Heart left ventricle (tissue), 16 donors: ENCODE results near the gene H2BW1. TPM values are rescaled to one million over a fixed set of nuclear protein-coding genes. Genes with fewer than 3 reads are reported as not detected.
"Not testable (repeated sequence)": the region's sequence is repeated elsewhere in the genome, so short reads cannot be mapped to it uniquely, and the experiment has no call there.

Source experiments
- ATAC-seq, 4 donors: fragments of 200-7000 bp; cut with Tn5 transposase; one replicate each; pipeline ENCODE4 v1.9.1; 2020 to 2022; ENCODE audit warnings: moderate library complexity in 4 of 4, mild to moderate bottlenecking in 3 of 4, moderate number of reproducible peaks in 1 of 4
- DNase-seq, 5 donors: peaks; one replicate each; pipeline ENCODE4 v3.0.0-alpha.2; 2020
- H3K27ac ChIP-seq, 12 donors: fragments of 200-600 bp; sonication (generic) in 4 of 12; one replicate each; pipeline versions ENCODE4 v1.5.0 to v1.8.0; 2016 to 2022; ENCODE audit warnings: mild to moderate bottlenecking in 2 of 12
- H3K27me3 ChIP-seq, 9 donors: fragments of 200-600 bp; sonication (generic) in 2 of 9; one replicate each; pipeline versions ENCODE4 v1.5.1 to v1.8.0; 2016 to 2022; ENCODE audit warnings: mild to moderate bottlenecking in 3 of 9
- H3K36me3 ChIP-seq, 9 donors: fragments of 200-600 bp; sonication (generic) in 2 of 9; one replicate each; pipeline versions ENCODE4 v1.5.0 to v1.8.0; 2018 to 2022; ENCODE audit warnings: mild to moderate bottlenecking in 2 of 9
- H3K4me1 ChIP-seq, 12 donors: fragments of 200-600 bp; sonication (generic) in 4 of 12; one replicate each; pipeline versions ENCODE4 v1.5.0 to v1.8.0; 2016 to 2022; ENCODE audit warnings: mild to moderate bottlenecking in 3 of 12
- H3K4me3 ChIP-seq, 12 donors: fragments of 200-600 bp; sonication (generic) in 4 of 12; one replicate each; pipeline versions ENCODE4 v1.5.0 to v1.8.0; 2017 to 2022; ENCODE audit warnings: mild to moderate bottlenecking in 9 of 12, moderate library complexity in 4 of 12
- H3K9me3 ChIP-seq, 12 donors: fragments of 200-600 bp; sonication (generic) in 4 of 12; one replicate each; pipeline versions ENCODE4 v1.5.0 to v1.8.0; 2016 to 2022; ENCODE audit warnings: mild to moderate bottlenecking in 1 of 12
- POLR2A ChIP-seq, 2 donors: fragments of 450-650 bp; IDR thresholded peaks; one replicate each; pipeline ENCODE4 v1.6.1; 2017; ENCODE audit warnings: antibody characterized with exemption in 2 of 2, mild to moderate bottlenecking in 2 of 2, moderate library complexity in 2 of 2
- WGBS, 4 donors: extraction: QIAGEN DNeasy Blood & Tissue Kit in 2 of 4; methylation state at CpG; one replicate each; pipeline versions ENCODE4 v1.1.5 to v1.1.7; 2013 to 2018; 5-methylcytosine and 5-hydroxymethylcytosine counted together
- intact Hi-C, 10 donors: fragments of 100-400 bp; cut with DNase I; formaldehyde crosslinking; loops; one replicate each; pipeline versions ENCODE4 v1.11.1 to v1.14.2; 2022
- polyA plus RNA-seq, 2 donors: library from polyadenylated mRNA; stranded (reverse); fragments of 200-250 nt; gene quantifications; one replicate each; pipeline ENCODE4 v1.2.3, GENCODE V29; 2013
- total RNA-seq, 9 donors: library from RNA; depleted of rRNA in 2 of 9; stranded (reverse); fragments of >200 nt in 2 of 9; fragmentation: NEBNext Ultra II Directional in 3 of 9; extraction: Animal tissue kit (Norgen Biotek cat#: 25700) in 3 of 9; gene quantifications; one replicate each; pipeline versions ENCODE4 v1.1.0 to v1.2.4, GENCODE V29; 2016 to 2023
- TF ChIP-seq, protein P1 (sequence below), 12 donors: fragments of 200-600 bp; sonication (generic) in 4 of 12; IDR thresholded peaks; one replicate each; pipeline versions ENCODE4 v1.5.0 to v1.8.0; 2018 to 2022; ENCODE audit warnings: antibody characterized with exemption in 12 of 12, mild to moderate bottlenecking in 5 of 12
- donor health status: ischemic (EF 13 %, LVEDD 7.1; RV severe dilation, severe dysfunction).
- donor health status: healthy with polysubstance abuse.
- donor health status: DM: no; HTN: yes; CAD: no.
- donor health status: DM: no; HTN: no; CAD: no.
- donor health status: ischemic (EF 25% LVEDD 6.9; RV normal size, moderate dysfunction).
- donor health status: ischemic (EF 25% LVEDD 5.7; RV mildly dilated, moderate dysfunction).
- donor health status: healthy.
- donor health status: DM: yes; HTN: yes; CAD: no.
- donor health status: ischemic (EF 35%, LVEDD 5.7; RV mildly dilated, moderate dysfunction).
- donor health status: nonischemic (EF 11% LVEDD 7.7; RV severe dilation, severe dysfunction).
- donor health status: DM: yes; HTN: yes; CAD: no.
- donor health status: PGD.
- donor health status: ischemic (EF 29% LVEDD 5.4; RV normal size, mild dysfunction).
- donor health status: nonischemic (EF 23%, LVEDD 6.1; RV moderate dilation, normal function).

Gene H2BW1
- total and polyA plus RNA-seq, 11 donors = not detected

DNA sequence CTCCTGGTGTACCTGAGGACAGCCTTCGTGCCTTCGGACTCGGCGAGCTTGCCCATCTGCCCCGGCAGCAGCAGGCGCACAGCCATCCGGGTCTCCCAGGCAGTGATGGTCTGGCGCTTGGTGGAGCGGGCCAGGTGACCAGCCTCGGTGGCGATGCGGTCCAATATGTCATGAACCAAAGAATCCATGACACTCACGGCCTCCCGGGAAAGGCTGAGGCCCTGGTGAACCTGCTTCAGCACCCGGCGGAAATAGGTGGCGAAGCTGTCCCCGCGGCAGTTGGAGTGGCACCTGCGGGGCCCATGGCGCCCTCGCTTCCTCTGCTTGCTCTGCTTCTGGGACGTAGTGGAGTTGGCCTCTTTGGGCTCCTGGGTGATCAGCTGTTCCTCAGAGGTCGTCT, 350 bp downstream of the H2BW1 start:
- no peaks in the 10 kb centered on the region for H3K36me3 ChIP-seq
- H3K9me3 ChIP-seq = peaks cover 0 to 5% (median 0%) of the 10 kb centered on the region in 12 donors
- DNase-seq (no peak), ATAC-seq (no peak)
- TF ChIP-seq, protein P1, sequence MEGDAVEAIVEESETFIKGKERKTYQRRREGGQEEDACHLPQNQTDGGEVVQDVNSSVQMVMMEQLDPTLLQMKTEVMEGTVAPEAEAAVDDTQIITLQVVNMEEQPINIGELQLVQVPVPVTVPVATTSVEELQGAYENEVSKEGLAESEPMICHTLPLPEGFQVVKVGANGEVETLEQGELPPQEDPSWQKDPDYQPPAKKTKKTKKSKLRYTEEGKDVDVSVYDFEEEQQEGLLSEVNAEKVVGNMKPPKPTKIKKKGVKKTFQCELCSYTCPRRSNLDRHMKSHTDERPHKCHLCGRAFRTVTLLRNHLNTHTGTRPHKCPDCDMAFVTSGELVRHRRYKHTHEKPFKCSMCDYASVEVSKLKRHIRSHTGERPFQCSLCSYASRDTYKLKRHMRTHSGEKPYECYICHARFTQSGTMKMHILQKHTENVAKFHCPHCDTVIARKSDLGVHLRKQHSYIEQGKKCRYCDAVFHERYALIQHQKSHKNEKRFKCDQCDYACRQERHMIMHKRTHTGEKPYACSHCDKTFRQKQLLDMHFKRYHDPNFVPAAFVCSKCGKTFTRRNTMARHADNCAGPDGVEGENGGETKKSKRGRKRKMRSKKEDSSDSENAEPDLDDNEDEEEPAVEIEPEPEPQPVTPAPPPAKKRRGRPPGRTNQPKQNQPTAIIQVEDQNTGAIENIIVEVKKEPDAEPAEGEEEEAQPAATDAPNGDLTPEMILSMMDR (IDR thresholded peaks at IDR 0.05) = no peak
- TF ChIP-seq POLR2A (IDR thresholded peaks at IDR 0.05) = no peak
- H3K27me3 ChIP-seq = peaks cover 0 to 15% (median 0%) of the 10 kb centered on the region in 9 donors
- no peak overlapping the region for H3K27ac ChIP-seq
- no peaks in the 10 kb centered on the region for H3K4me1 ChIP-seq
- no peak overlapping the region for H3K4me3 ChIP-seq
- intact Hi-C loops = loop anchor here in 1 of 10 donors (5.0 kb wide), 1 partner anchor 114 kb away; no protein-coding TSS in a partner anchor
- WGBS, 4 donors = 89 to 94% (median 91%) methylated on average over 20 to 24 of the region's 24 CpGs

DNA sequence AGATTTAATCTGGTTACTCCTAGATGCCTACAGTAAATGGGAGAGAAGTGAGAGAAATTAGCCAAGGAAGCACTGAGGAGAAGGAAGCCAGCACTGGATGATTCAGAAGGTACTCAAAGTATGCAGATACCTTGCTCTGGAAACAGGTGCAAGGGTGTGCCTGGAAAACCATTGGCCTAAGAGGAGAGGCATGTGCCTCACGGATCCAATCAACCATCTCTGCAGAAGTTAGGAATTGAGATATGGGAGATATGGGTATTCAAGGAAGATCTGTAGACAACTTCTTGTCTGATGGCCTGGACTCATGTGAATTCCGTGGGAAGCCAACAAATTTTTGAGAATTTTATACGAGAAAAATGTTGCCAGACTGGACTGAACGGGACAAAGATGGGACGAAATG, 4.7 kb downstream of the H2BW1 start:
- 63 to 72% (median 69%) methylated on average over 5 of the region's 5 CpGs for WGBS, 4 donors
- TF ChIP-seq POLR2A (IDR thresholded peaks at IDR 0.05) = no peak
- TF ChIP-seq, protein P1 (IDR thresholded peaks at IDR 0.05) = no peak
- peaks cover 0 to 28% (median 0%) of the 10 kb centered on the region in 9 donors for H3K27me3 ChIP-seq
- peaks cover 0 to 5% (median 0%) of the 10 kb centered on the region in 12 donors for H3K9me3 ChIP-seq
- no peak for DNase-seq
- no peak for ATAC-seq
- H3K4me1 ChIP-seq = no peaks in the 10 kb centered on the region
- no peaks in the 10 kb centered on the region for H3K36me3 ChIP-seq
- H3K27ac ChIP-seq = no peak overlapping the region
- intact Hi-C loops = no loop called here
- no peak overlapping the region for H3K4me3 ChIP-seq

DNA sequence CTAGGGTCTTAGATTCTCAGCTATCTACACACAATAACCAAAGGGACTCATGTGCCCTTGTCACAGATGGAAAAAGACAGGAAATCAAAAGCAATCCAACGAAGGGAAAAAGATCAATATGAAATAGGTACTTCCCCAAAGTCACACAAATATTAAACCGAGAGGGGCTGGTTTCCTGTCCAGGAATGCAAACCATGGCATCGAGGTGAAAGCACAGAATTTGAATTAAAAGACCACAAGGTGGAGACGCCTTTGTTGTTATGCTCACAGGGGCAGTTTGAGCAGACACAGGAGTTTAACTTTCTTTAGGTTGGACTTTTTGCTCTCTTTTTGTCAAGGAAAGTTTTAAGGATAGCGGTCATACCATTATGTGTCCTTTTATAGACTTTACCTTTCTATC, 14.3 kb downstream of the H2BW1 start:
- no peak overlapping the region for H3K4me3 ChIP-seq
- no peaks in the 10 kb centered on the region for H3K4me1 ChIP-seq
- no peak for ATAC-seq
- intact Hi-C loops = no loop called here
- no peak for DNase-seq
- H3K27ac ChIP-seq = no peak overlapping the region
- H3K27me3 ChIP-seq = peaks cover 0 to 27% (median 0%) of the 10 kb centered on the region in 9 donors
- H3K9me3 ChIP-seq = no peaks in the 10 kb centered on the region
- WGBS, 4 donors = 47 to 56% (median 50%) methylated on average over 5 of the region's 5 CpGs
- no peaks in the 10 kb centered on the region for H3K36me3 ChIP-seq
- TF ChIP-seq, protein P1 (IDR thresholded peaks at IDR 0.05) = no peak
- TF ChIP-seq POLR2A (IDR thresholded peaks at IDR 0.05) = no peak

DNA sequence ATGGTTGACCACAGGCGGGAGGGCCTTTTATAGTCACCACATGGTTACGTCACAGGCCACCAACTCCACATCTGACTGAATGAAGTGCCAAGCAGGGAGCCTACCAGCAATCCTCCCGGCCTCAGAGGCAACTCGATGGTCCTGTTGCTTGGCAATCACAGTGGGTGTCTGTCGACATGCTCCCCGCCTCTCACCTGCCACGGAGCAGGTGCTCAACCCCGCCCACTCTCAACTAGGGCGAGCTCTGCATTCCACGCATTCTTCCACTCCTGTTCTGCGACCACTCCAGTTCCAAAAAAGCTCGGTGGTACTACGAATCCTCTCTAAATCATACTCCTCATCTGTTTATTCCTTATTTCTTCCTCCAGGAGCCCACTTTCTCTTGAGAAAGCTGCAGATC, 30.0 kb downstream of the H2BW1 start:
- WGBS, 4 donors = no CpG with 5 or more reads among the region's 13 CpGs
- H3K27me3 ChIP-seq, H3K27ac ChIP-seq, H3K4me1 ChIP-seq, H3K9me3 ChIP-seq, intact Hi-C loops, ATAC-seq, H3K36me3 ChIP-seq, DNase-seq, H3K4me3 ChIP-seq: not testable (repeated sequence)

DNA sequence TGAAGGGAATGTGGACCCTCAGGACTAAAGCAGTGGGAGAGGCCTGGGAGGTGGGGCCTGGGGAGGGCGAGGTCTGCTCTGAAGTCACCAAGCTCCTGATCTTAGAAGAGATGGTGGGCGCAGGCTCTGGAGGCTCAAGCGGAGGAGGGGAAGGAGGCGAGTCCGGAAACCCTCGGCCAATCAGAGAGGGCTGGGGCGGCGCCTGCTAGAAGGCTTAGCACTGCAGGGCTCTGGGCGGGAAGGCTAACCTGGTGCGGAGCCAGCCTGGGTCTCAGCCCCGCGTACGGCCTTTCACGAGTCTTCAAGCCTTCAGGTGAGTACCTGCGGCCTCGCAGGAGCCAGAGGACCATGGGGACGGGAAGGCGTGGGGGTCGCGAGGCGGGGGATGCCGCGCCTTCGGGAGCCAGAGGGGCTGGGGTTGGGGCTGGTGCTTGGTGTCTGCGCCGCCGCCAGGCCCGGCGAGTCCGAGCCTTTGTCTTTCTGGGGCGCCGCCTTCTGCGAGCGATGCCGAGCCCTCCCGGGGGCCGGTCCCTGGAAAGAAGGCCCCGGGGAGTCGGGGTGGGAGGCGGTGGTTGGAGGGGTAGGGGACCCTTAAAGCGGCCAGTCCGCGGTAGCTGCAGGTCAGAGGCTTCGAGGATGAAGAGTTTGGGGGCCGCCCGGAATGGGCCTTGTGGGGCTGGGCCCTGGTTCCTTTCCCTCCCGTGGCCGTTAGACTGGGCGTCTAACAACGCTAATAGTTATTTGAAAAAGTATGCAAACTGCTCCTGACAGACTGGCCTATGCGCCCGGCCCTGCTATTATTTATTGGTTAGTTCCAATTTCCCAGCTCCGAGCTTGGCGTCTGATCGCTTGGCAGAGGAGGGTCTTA, 50.9 kb downstream of the H2BW1 start, which contains the start of gene TMSB15B:
Gene TMSB15B, plus strand, starts transcription at position 217 of the 868 bp plus-strand sequence.
- intact Hi-C loops, H3K27ac ChIP-seq, H3K36me3 ChIP-seq, H3K9me3 ChIP-seq, H3K4me3 ChIP-seq, DNase-seq, H3K27me3 ChIP-seq, H3K4me1 ChIP-seq: not testable (repeated sequence)
- ATAC-seq = peak in 3 of 4 donors; percentile 70 to 93 (median 85)
- no CpG with 5 or more reads among the region's 55 CpGs for WGBS, 4 donors

Other genes with a start within 250 kb of the H2BW1 start
- 10 to 100 TPM in 1 of 9 donors, 1 to 10 TPM in 8; 1.2 to 12.5 (median 4.1) TPM for gene PLP1, start 236.9 kb downstream of the H2BW1 start, total RNA-seq
- 1 to 10 TPM; 1.5 to 2.9 TPM for gene PLP1, start 236.9 kb downstream of the H2BW1 start, polyA plus RNA-seq
- 10 to 100 TPM in 8 of 9 donors, 1 to 10 TPM in 1; 7.6 to 44.7 (median 28.4) TPM for gene RAB9B, start 181.5 kb downstream of the H2BW1 start, total RNA-seq
- gene RAB9B, start 181.5 kb downstream of the H2BW1 start, polyA plus RNA-seq = 1 to 10 TPM; 6.8 to 8.3 TPM
- gene TMSB15B, start 51.1 kb downstream of the H2BW1 start, total RNA-seq = 1 to 10 TPM in 1 of 9 donors, under 1 TPM in 6, not detected in 2; 0.14 to 1.2 (median 0.56) TPM
- gene TMSB15B, start 51.1 kb downstream of the H2BW1 start, polyA plus RNA-seq = under 1 TPM; 0.38 to 0.94 TPM
- not detected for gene H2BW2, start 26.2 kb upstream of the H2BW1 start, total RNA-seq
- not detected for gene H2BW2, start 26.2 kb upstream of the H2BW1 start, polyA plus RNA-seq
- gene TMSB15C, start 62.5 kb upstream of the H2BW1 start, total RNA-seq = under 1 TPM in 5 of 9 donors, not detected in 4; 0.15 to 0.54 (median 0.25) TPM
- gene TMSB15C, start 62.5 kb upstream of the H2BW1 start, polyA plus RNA-seq = under 1 TPM; 0.08 to 0.19 TPM
- 1 to 10 TPM in 3 of 9 donors, under 1 TPM in 5, not detected in 1; 0.14 to 1.4 (median 0.91) TPM for gene ZCCHC18, start 98.8 kb upstream of the H2BW1 start, total RNA-seq
- under 1 TPM; 0.38 to 0.51 TPM for gene ZCCHC18, start 98.8 kb upstream of the H2BW1 start, polyA plus RNA-seq
- 10 to 100 TPM in 6 of 9 donors, 1 to 10 TPM in 3; 5.3 to 16.5 (median 11.3) TPM for gene SLC25A53, start 143.3 kb upstream of the H2BW1 start, total RNA-seq
- gene SLC25A53, start 143.3 kb upstream of the H2BW1 start, polyA plus RNA-seq = 1 to 10 TPM; 6.6 to 8.7 TPM
- 10 to 100 TPM in 7 of 9 donors, 1 to 10 TPM in 2; 9.0 to 13.9 (median 11.3) TPM for gene FAM199X, start 152.7 kb upstream of the H2BW1 start, total RNA-seq
- gene FAM199X, start 152.7 kb upstream of the H2BW1 start, polyA plus RNA-seq = 10 to 100 TPM in 1 of 2 donors, 1 to 10 TPM in 1; 5.0 to 10.9 TPM
- gene ESX1, start 241.2 kb upstream of the H2BW1 start, total RNA-seq = not detected
- gene ESX1, start 241.2 kb upstream of the H2BW1 start, polyA plus RNA-seq = not detected